Measurements from ENCODE around the gene TSR3.

TSR3 gene

GRCh38 chr16:1398351-1398750 is 46.7 kb upstream of the TSR3 start:
- no peak overlapping the region for H3K9ac ChIP-seq (ENCODE audit: low read length)
- H3K79me2 ChIP-seq (ENCODE audit: low read length), result peaks cover 8% of the 10 kb centered on the region
- H3F3A ChIP-seq (ENCODE audit: insufficient read depth, low read length), result no peaks in the 10 kb centered on the region
- peaks cover 3% of the 10 kb centered on the region; the same call in 1 of the 2 replicates for H3K36me3 ChIP-seq (replicated peaks; ENCODE audit: insufficient read depth, low read length)
- no peak overlapping the region for H3K4me2 ChIP-seq (ENCODE audit: low read depth, low read length)
- TF ChIP-seq EZH2 (optimal IDR thresholded peaks at IDR 0.05; ENCODE audit: low read depth, low read length) (no peak), EZH2phosphoT487 (IDR thresholded peaks at IDR 0.05; ENCODE audit: low read length) (no peak)
- TF ChIP-seq, protein P1, sequence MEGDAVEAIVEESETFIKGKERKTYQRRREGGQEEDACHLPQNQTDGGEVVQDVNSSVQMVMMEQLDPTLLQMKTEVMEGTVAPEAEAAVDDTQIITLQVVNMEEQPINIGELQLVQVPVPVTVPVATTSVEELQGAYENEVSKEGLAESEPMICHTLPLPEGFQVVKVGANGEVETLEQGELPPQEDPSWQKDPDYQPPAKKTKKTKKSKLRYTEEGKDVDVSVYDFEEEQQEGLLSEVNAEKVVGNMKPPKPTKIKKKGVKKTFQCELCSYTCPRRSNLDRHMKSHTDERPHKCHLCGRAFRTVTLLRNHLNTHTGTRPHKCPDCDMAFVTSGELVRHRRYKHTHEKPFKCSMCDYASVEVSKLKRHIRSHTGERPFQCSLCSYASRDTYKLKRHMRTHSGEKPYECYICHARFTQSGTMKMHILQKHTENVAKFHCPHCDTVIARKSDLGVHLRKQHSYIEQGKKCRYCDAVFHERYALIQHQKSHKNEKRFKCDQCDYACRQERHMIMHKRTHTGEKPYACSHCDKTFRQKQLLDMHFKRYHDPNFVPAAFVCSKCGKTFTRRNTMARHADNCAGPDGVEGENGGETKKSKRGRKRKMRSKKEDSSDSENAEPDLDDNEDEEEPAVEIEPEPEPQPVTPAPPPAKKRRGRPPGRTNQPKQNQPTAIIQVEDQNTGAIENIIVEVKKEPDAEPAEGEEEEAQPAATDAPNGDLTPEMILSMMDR (IDR thresholded peaks at IDR 0.05; ENCODE audit: low read length), result no peak
- H3K27me3 ChIP-seq (replicated peaks; ENCODE audit: insufficient read depth, low read length), result no peaks in the 10 kb centered on the region
- H3K4me3 ChIP-seq (ENCODE audit: low read length), result no peak overlapping the region
- no peaks in the 10 kb centered on the region for H3K9me3 ChIP-seq (replicated peaks; ENCODE audit: insufficient read depth, low read length)
- no peaks in the 10 kb centered on the region for H3K4me1 ChIP-seq (ENCODE audit: low read length)
- DNase-seq, result no peak
- H3K27ac ChIP-seq (ENCODE audit: low read length), result no peak overlapping the region
- no peak overlapping the region for H2AFZ ChIP-seq (ENCODE audit: low read length)
- no peaks in the 10 kb centered on the region for H3K9me2 ChIP-seq (replicated peaks; ENCODE audit: insufficient read depth, low read length)
- H4K20me1 ChIP-seq (ENCODE audit: insufficient read depth, low read length), result no peaks in the 10 kb centered on the region

- TF ChIP-seq, protein P1 (IDR thresholded peaks at IDR 0.05; ENCODE audit: low read length), result no peak
- TF ChIP-seq EZH2 (optimal IDR thresholded peaks at IDR 0.05; ENCODE audit: low read depth, low read length), result no peak
- no peak for TF ChIP-seq EZH2phosphoT487 (IDR thresholded peaks at IDR 0.05; ENCODE audit: low read length)
- Histone ChIP-seq H3K9ac (ENCODE audit: low read length) (no peak overlapping the region), H2AFZ (ENCODE audit: low read length) (no peak overlapping the region), H3K79me2 (ENCODE audit: low read length) (0 out of 2 replicates have a peak, but pooled peaks cover 3% of the 10 kb centered on the region), H3K4me2 (ENCODE audit: low read depth, low read length) (no peak overlapping the region), H3K27ac (ENCODE audit: low read length) (no peak overlapping the region), H3K27me3 (replicated peaks; ENCODE audit: insufficient read depth, low read length) (no peaks in the 10 kb centered on the region), H3K36me3 (replicated peaks; ENCODE audit: insufficient read depth, low read length) (peaks cover 3% of the 10 kb centered on the region; the same call in 1 of the 2 replicates), H3F3A (ENCODE audit: insufficient read depth, low read length) (no peaks in the 10 kb centered on the region), H3K4me3 (ENCODE audit: low read length) (no peak overlapping the region), H3K4me1 (ENCODE audit: low read length) (no peaks in the 10 kb centered on the region), H3K9me3 (replicated peaks; ENCODE audit: insufficient read depth, low read length) (no peaks in the 10 kb centered on the region), H3K9me2 (replicated peaks; ENCODE audit: insufficient read depth, low read length) (no peaks in the 10 kb centered on the region), H4K20me1 (ENCODE audit: insufficient read depth, low read length) (no peaks in the 10 kb centered on the region)
- no peak for DNase-seq
Observed at GRCh38 chr16:1397779-1398178, 46.1 kb upstream of the TSR3 start.

- TF ChIP-seq, protein P1 (IDR thresholded peaks at IDR 0.05; ENCODE audit: low read length), result no peak
- TF ChIP-seq EZH2phosphoT487 (IDR thresholded peaks at IDR 0.05; ENCODE audit: low read length) (no peak), EZH2 (optimal IDR thresholded peaks at IDR 0.05; ENCODE audit: low read depth, low read length) (no peak)
- Histone ChIP-seq H3K4me3 (ENCODE audit: low read length) (no peak overlapping the region), H3K9ac (ENCODE audit: low read length) (no peak overlapping the region), H3K9me3 (replicated peaks; ENCODE audit: insufficient read depth, low read length) (no peaks in the 10 kb centered on the region), H3K4me1 (ENCODE audit: low read length) (no peaks in the 10 kb centered on the region), H2AFZ (ENCODE audit: low read length) (no peak overlapping the region), H4K20me1 (ENCODE audit: insufficient read depth, low read length) (no peaks in the 10 kb centered on the region), H3K79me2 (ENCODE audit: low read length) (no peaks in the 10 kb centered on the region), H3K4me2 (ENCODE audit: low read depth, low read length) (no peak overlapping the region), H3K27me3 (replicated peaks; ENCODE audit: insufficient read depth, low read length) (no peaks in the 10 kb centered on the region), H3K36me3 (replicated peaks; ENCODE audit: insufficient read depth, low read length) (0 out of 2 replicates have a peak, but pooled peaks cover 3% of the 10 kb centered on the region), H3K27ac (ENCODE audit: low read length) (no peak overlapping the region), H3K9me2 (replicated peaks; ENCODE audit: insufficient read depth, low read length) (no peaks in the 10 kb centered on the region), H3F3A (ENCODE audit: insufficient read depth, low read length) (no peaks in the 10 kb centered on the region)
- no peak for DNase-seq
Observed at GRCh38 chr16:1395444-1396031, 43.9 kb upstream of the TSR3 start.
